ENCODE measurements around the gene ADGRL1.

The ADGRL1 gene

GRCh38 chr19:14112051-14112808, 93.7 kb downstream of the ADGRL1 start:
- DNase-seq: no peak

DNA sequence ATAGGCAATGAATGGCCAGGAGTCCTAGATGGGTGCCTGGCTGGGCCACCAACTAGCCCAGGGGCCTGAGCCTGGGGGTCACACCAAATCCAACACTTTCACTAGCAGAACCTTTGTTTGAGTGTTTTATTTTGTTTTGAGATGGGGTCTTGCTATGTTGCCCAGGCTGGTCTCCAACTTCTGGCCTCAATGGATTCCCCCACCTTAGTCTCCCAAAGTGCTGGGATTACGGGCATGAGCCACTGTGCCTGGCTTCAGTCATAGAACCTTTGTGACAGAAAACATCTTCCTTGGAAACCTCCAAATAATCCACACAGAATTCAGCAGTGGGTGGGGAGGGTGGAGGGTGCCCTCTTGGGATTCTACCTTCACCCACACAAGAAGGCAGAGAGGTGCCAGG, 94.5 kb downstream of the ADGRL1 start:
- DNase-seq: no peak

GRCh38 chr19:14110650-14111049, 95.3 kb downstream of the ADGRL1 start:
- no peak for DNase-seq

DNA sequence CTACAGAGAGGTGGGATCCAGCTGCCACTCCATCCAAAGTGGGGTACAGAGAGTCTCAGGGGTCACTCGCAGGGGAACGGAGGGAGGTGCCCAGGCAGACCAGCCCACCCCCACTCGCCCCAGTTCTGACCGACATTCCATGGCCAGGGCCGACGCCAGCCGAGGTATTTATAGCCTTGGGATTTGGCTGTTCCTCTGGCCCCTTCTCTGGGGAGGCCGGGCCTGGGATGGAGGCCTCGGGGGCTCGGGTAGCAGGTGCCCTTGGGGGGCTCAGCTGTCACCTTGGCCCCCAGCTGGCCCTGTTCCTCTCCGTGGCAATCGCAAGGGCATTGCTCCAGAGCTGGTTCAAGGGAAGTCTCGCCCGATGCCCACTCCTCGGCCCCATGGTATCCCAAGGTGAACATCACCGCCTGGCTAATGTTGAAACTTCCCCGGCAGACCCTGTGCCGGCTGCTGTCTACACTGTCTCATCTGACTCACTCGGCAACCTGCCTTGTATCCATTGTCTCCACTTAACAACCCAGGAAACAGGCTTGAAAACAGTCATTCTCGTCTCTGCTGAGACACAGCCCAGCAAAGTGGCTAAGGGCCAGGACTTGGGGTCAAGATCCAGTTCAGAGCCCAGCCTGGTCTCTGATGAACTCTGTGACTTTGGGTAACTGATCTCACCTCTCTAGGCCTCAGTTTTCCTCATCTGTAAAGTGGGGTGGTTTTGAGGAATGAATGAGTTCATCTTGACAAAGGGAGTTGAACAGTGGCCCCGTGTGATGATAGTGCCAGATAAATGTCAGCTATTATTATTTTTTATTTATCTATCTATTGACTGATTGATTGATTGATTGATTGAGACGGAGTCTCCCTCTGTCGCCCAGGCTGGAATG, 98.1 kb downstream of the ADGRL1 start:
- DNase-seq: no peak

DNA sequence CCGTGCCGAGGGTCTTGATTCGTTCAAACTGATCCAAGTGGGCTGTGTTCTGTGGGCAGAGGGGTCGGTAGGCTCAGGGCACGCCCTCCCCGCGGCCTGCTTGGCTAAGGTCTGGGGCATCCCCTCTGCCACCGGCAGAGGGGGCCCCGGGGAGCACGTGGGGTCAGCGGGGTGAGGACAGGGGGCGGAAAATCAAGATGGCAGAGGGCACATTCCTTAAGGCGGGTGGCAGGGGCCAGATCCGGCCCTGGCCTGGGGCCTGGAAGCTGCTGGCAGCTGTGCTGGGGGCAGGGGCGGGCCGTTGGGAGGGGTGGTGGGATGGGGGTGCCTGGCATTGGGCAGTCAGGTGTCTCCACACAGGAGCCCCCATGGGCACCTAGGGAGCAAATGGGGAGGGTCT, 99.1 kb downstream of the ADGRL1 start:
- no peak for DNase-seq

- DNase-seq: no peak
Observed at GRCh38 chr19:14105680-14106079, 100.3 kb downstream of the ADGRL1 start.

DNA sequence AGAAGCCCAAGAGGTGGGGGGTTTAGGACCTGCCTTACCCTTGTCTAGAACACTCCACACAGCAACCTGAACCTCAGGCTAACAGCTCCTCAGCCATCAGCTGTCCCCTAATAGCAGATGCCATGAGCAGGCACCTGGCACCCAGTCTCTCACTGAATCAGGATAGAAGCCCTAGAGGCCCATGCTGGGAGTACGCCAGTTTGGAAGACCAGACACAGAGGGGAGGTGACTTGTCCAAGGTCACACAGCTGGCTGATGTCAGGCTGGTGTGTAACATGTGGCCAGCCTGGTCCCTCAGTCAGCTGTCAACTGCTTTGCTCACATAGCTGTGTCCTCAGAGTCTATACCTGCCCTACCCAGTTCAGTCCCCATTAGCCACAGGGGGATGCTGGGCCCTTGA, 102.7 kb downstream of the ADGRL1 start:
- no peak for DNase-seq

GRCh38 chr19:14102756-14103155, 103.2 kb downstream of the ADGRL1 start:
- no peak for DNase-seq

- no peak for DNase-seq
Observed at GRCh38 chr19:14102102-14102696, 103.8 kb downstream of the ADGRL1 start.

GRCh38 chr19:14101003-14101545, 104.9 kb downstream of the ADGRL1 start:
- DNase-seq: no peak

Measured in hippocampal formation (tissue), 2 donors.